Suprapubic skin (tissue), 4 donors: ENCODE results near the gene IGSF1. TPM values are rescaled to one million over a fixed set of nuclear protein-coding genes. Genes with fewer than 3 reads are reported as not detected.

Experiments used
- DNase-seq, 2 donors: peaks; one replicate each; pipeline ENCODE4 v3.0.0-alpha.2; 2019; ENCODE audit warnings: low spot score in 2 of 2
- H3K27ac ChIP-seq: fragments of 200-600 bp; sonication (generic); one replicate; pipeline ENCODE4 v1.5.1; 2019
- H3K27me3 ChIP-seq: fragments of 200-600 bp; sonication (generic); one replicate; pipeline ENCODE4 v1.5.1; 2019
- H3K36me3 ChIP-seq: fragments of 200-600 bp; sonication (generic); one replicate; pipeline ENCODE4 v1.5.1; 2019
- H3K4me1 ChIP-seq: fragments of 200-600 bp; sonication (generic); one replicate; pipeline ENCODE4 v1.5.1; 2019
- H3K4me3 ChIP-seq: fragments of 200-600 bp; sonication (generic); one replicate; pipeline ENCODE4 v1.5.1; 2019; ENCODE audit warnings: mild to moderate bottlenecking
- H3K9me3 ChIP-seq: fragments of 200-600 bp; sonication (generic); one replicate; pipeline ENCODE4 v1.5.1; 2019
- EP300 ChIP-seq: sonication (generic); formaldehyde crosslinking; IDR thresholded peaks from one replicate; pipeline ENCODE4 v1.6.1; 2017; ENCODE audit warnings: antibody characterized with exemption
- POLR2A ChIP-seq, 2 donors: fragments of 450-650 bp; IDR thresholded peaks; one replicate each; pipeline ENCODE4 v1.6.1; 2017; ENCODE audit warnings: antibody characterized with exemption in 2 of 2, mild to moderate bottlenecking in 2 of 2, moderate library complexity in 2 of 2
- POLR2AphosphoS5 ChIP-seq, 3 donors: sonication (generic); formaldehyde crosslinking; IDR thresholded peaks; one replicate each; pipeline ENCODE4 v1.6.1; 2017; ENCODE audit warnings: antibody characterized with exemption in 3 of 3
- WGBS: methylation state at CpG from one replicate; pipeline ENCODE4 v1.1.5; 2018; 5-methylcytosine and 5-hydroxymethylcytosine counted together
- total RNA-seq, 4 donors: library from RNA; depleted of rRNA; stranded (reverse); fragments of >200 nt; gene quantifications; one replicate each; pipeline ENCODE4 v1.1.0, GENCODE V29; 2016
- TF ChIP-seq, protein P1 (sequence below), 2 donors: fragments of 200-600 bp in 1 of 2; fragments of 450-650 bp in 1 of 2; sonication (generic) in 1 of 2; IDR thresholded peaks; one replicate each; pipeline ENCODE4 v1.5.1; 2016 to 2019; ENCODE audit warnings: antibody characterized with exemption in 2 of 2, mild to moderate bottlenecking in 1 of 2, moderate library complexity in 1 of 2

The IGSF1 gene
- total RNA-seq, 4 donors from 2014 or later = 0.08 to 0.86 (median 0.34) TPM; not detected in 1

GRCh38 chrX:131317326-131317725 is 28.2 kb upstream of the IGSF1 start:
- no peaks in the 10 kb centered on the region for H3K36me3 ChIP-seq
- H3K4me1 ChIP-seq = no peaks in the 10 kb centered on the region
- no peaks in the 10 kb centered on the region for H3K9me3 ChIP-seq
- no peak for DNase-seq
- H3K27me3 ChIP-seq = no peaks in the 10 kb centered on the region
- WGBS = 81% methylated on average over 4 of the region's 4 CpGs
- H3K27ac ChIP-seq = no peak overlapping the region
- no peak overlapping the region for H3K4me3 ChIP-seq
- TF ChIP-seq POLR2AphosphoS5 (IDR thresholded peaks at IDR 0.05) (no peak), POLR2A (IDR thresholded peaks at IDR 0.05) (no peak), EP300 (no peak)
- TF ChIP-seq, protein P1, sequence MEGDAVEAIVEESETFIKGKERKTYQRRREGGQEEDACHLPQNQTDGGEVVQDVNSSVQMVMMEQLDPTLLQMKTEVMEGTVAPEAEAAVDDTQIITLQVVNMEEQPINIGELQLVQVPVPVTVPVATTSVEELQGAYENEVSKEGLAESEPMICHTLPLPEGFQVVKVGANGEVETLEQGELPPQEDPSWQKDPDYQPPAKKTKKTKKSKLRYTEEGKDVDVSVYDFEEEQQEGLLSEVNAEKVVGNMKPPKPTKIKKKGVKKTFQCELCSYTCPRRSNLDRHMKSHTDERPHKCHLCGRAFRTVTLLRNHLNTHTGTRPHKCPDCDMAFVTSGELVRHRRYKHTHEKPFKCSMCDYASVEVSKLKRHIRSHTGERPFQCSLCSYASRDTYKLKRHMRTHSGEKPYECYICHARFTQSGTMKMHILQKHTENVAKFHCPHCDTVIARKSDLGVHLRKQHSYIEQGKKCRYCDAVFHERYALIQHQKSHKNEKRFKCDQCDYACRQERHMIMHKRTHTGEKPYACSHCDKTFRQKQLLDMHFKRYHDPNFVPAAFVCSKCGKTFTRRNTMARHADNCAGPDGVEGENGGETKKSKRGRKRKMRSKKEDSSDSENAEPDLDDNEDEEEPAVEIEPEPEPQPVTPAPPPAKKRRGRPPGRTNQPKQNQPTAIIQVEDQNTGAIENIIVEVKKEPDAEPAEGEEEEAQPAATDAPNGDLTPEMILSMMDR (IDR thresholded peaks at IDR 0.05) = no peak

DNA sequence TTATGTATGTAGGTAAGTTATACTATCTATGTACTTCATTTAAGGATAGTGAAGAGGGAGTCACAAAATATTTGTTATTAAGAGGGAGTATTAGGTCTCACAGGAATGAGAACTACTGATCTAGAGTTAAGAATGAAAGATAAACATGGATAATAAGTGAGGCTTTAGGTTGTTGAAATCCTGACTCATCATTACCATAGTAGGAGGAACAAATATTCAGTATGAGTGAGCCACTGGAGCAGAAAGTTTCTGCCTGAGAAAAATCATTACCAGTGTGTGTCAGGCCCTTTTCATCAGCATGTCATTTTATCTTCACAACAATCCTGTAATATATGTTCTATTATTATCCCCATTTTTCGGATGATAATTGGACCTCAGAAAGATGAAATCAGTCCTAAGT is 27.2 kb upstream of the IGSF1 start:
- 39% methylated on average over 1 of the region's 1 CpG for WGBS
- no peaks in the 10 kb centered on the region for H3K4me1 ChIP-seq
- TF ChIP-seq POLR2A (IDR thresholded peaks at IDR 0.05) = no peak
- TF ChIP-seq EP300 = no peak
- no peak for TF ChIP-seq POLR2AphosphoS5 (IDR thresholded peaks at IDR 0.05)
- TF ChIP-seq, protein P1 (IDR thresholded peaks at IDR 0.05) = no peak
- no peaks in the 10 kb centered on the region for H3K36me3 ChIP-seq
- no peaks in the 10 kb centered on the region for H3K9me3 ChIP-seq
- no peak overlapping the region for H3K27ac ChIP-seq
- DNase-seq = no peak
- no peak overlapping the region for H3K4me3 ChIP-seq
- no peaks in the 10 kb centered on the region for H3K27me3 ChIP-seq

- TF ChIP-seq POLR2AphosphoS5 (IDR thresholded peaks at IDR 0.05) = no peak
- TF ChIP-seq POLR2A (IDR thresholded peaks at IDR 0.05) = no peak
- TF ChIP-seq, protein P1 (IDR thresholded peaks at IDR 0.05) = no peak
- Histone ChIP-seq H3K27me3 (no peaks in the 10 kb centered on the region), H3K27ac (no peak overlapping the region), H3K4me1 (no peaks in the 10 kb centered on the region), H3K36me3 (no peaks in the 10 kb centered on the region), H3K4me3 (no peak overlapping the region), H3K9me3 (no peaks in the 10 kb centered on the region)
- no peak for DNase-seq
These were observed 19.9 kb upstream of the IGSF1 start for GRCh38 chrX:131308980-131309379.

GRCh38 chrX:131306601-131307000 is 17.5 kb upstream of the IGSF1 start:
- no peaks in the 10 kb centered on the region for H3K9me3 ChIP-seq
- no peak for DNase-seq
- H3K4me3 ChIP-seq = no peak overlapping the region
- H3K4me1 ChIP-seq = no peaks in the 10 kb centered on the region
- H3K27ac ChIP-seq = no peak overlapping the region
- 22% methylated on average over 1 of the region's 1 CpG for WGBS
- no peaks in the 10 kb centered on the region for H3K36me3 ChIP-seq
- H3K27me3 ChIP-seq = no peaks in the 10 kb centered on the region
- TF ChIP-seq POLR2A (IDR thresholded peaks at IDR 0.05) (no peak), POLR2AphosphoS5 (IDR thresholded peaks at IDR 0.05) (no peak), EP300 (no peak)
- TF ChIP-seq, protein P1 (IDR thresholded peaks at IDR 0.05) = no peak

DNA sequence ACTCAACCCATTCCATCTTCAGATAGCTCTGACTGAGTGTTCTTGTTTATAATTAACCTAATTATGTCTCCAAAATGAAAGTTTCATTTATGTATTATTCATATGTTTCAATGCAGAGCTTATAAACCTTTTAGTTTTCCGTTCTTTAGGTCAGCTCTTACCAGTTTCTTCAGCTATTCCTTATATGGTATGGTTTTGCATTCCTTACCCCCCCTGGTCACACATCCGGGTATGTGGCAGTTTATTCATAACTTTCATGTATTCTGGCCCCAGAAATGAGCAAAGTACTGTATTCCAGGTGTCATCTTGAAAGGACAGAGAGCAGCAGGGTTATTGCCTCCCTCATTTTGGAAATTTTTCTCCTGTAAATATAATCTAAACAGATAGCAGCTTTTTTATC is 16.8 kb upstream of the IGSF1 start:
- Histone ChIP-seq H3K4me1 (no peaks in the 10 kb centered on the region), H3K4me3 (no peak overlapping the region), H3K27me3 (no peaks in the 10 kb centered on the region), H3K27ac (no peak overlapping the region), H3K9me3 (no peaks in the 10 kb centered on the region), H3K36me3 (no peaks in the 10 kb centered on the region)
- TF ChIP-seq POLR2A (IDR thresholded peaks at IDR 0.05) (no peak), EP300 (no peak), POLR2AphosphoS5 (IDR thresholded peaks at IDR 0.05) (no peak)
- TF ChIP-seq, protein P1 (IDR thresholded peaks at IDR 0.05) = no peak
- WGBS = 34% methylated on average over 2 of the region's 2 CpGs
- no peak for DNase-seq
